Suprapubic skin (tissue), 4 donors: Measurements from ENCODE around the gene COX6B2.

Experiments used
- EP300 ChIP-seq: sonication (generic); formaldehyde crosslinking; IDR thresholded peaks from one replicate; pipeline ENCODE4 v1.6.1; 2017; ENCODE audit warnings: antibody characterized with exemption
- POLR2A ChIP-seq, 2 donors: fragments of 450-650 bp; IDR thresholded peaks; one replicate each; pipeline ENCODE4 v1.6.1; 2017; ENCODE audit warnings: antibody characterized with exemption in 2 of 2, mild to moderate bottlenecking in 2 of 2, moderate library complexity in 2 of 2
- POLR2AphosphoS5 ChIP-seq, 3 donors: sonication (generic); formaldehyde crosslinking; IDR thresholded peaks; one replicate each; pipeline ENCODE4 v1.6.1; 2017; ENCODE audit warnings: antibody characterized with exemption in 3 of 3
- TF ChIP-seq, protein P1 (sequence below), 2 donors: fragments of 200-600 bp in 1 of 2; fragments of 450-650 bp in 1 of 2; sonication (generic) in 1 of 2; IDR thresholded peaks; one replicate each; pipeline ENCODE4 v1.5.1; 2016 to 2019; ENCODE audit warnings: antibody characterized with exemption in 2 of 2, mild to moderate bottlenecking in 1 of 2, moderate library complexity in 1 of 2

DNA sequence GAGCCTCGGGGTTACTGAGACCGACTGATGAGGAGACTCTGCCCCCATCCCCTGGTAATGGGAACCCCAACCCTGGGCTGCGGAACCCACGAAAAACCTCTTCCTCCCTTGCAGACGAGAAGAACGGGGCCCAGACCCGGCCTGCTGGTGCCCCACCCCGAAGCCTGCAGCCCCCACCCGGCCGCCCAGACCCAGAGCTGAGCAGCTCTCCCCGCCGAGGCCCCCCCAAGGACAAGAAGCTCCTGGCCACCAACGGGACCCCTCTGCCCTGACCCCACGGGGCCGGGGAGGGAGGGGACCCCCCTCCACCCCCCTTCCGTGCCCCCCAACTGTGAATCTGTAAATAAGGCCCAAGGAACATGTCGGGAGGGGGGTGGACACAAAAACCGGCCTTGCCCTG is 42.7 kb downstream of the COX6B2 start:
- TF ChIP-seq, protein P1, sequence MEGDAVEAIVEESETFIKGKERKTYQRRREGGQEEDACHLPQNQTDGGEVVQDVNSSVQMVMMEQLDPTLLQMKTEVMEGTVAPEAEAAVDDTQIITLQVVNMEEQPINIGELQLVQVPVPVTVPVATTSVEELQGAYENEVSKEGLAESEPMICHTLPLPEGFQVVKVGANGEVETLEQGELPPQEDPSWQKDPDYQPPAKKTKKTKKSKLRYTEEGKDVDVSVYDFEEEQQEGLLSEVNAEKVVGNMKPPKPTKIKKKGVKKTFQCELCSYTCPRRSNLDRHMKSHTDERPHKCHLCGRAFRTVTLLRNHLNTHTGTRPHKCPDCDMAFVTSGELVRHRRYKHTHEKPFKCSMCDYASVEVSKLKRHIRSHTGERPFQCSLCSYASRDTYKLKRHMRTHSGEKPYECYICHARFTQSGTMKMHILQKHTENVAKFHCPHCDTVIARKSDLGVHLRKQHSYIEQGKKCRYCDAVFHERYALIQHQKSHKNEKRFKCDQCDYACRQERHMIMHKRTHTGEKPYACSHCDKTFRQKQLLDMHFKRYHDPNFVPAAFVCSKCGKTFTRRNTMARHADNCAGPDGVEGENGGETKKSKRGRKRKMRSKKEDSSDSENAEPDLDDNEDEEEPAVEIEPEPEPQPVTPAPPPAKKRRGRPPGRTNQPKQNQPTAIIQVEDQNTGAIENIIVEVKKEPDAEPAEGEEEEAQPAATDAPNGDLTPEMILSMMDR (IDR thresholded peaks at IDR 0.05): no peak
- TF ChIP-seq POLR2AphosphoS5 (IDR thresholded peaks at IDR 0.05) (no peak), POLR2A (IDR thresholded peaks at IDR 0.05) (no peak), EP300 (no peak)
